Peyer's patch (tissue), 4 donors: ENCODE measurements around the gene TRIM52. TPM values are rescaled to one million over a fixed set of nuclear protein-coding genes. Genes with fewer than 3 reads are reported as not detected.

Source experiments
- DNase-seq, 3 donors: peaks; one replicate each; pipeline ENCODE4 v3.0.0-alpha.2; 2017 to 2019
- H3K27ac ChIP-seq, 4 donors: fragments of 200-600 bp; sonication (generic); one replicate each; pipeline ENCODE4 v1.5.1; 2016 to 2019
- H3K27me3 ChIP-seq, 2 donors: fragments of 200-600 bp; sonication (generic); one replicate each; pipeline ENCODE4 v1.5.1; 2019
- H3K36me3 ChIP-seq, 3 donors: fragments of 200-600 bp; sonication (generic); one replicate each; pipeline ENCODE4 v1.5.1; 2016 to 2019
- H3K4me1 ChIP-seq, 4 donors: fragments of 200-600 bp; sonication (generic); one replicate each; pipeline ENCODE4 v1.5.1; 2016 to 2019
- H3K4me3 ChIP-seq, 4 donors: fragments of 200-600 bp; sonication (generic); 1 replicate in 3 of 4; 2 replicates in 1 of 4; pipeline ENCODE4 v1.5.1; 2016 to 2019; ENCODE audit warnings: mild to moderate bottlenecking in 1 of 4
- H3K9me3 ChIP-seq, 4 donors: fragments of 200-600 bp; sonication (generic); one replicate each; pipeline ENCODE4 v1.5.1; 2016 to 2019; ENCODE audit warnings: mild to moderate bottlenecking in 1 of 4
- CTCF ChIP-seq, 6 experiments: fragments of 450-650 bp in 4 of 6; fragments of 200-600 bp in 2 of 6; sonication (generic) in 1 of 6; IDR thresholded peaks; one replicate each; pipeline ENCODE4 v1.5.1; 2017 to 2019; ENCODE audit warnings: antibody characterized with exemption in 6 of 6, mild to moderate bottlenecking in 3 of 6, moderate library complexity in 1 of 6
- POLR2A ChIP-seq, 2 donors: fragments of 450-650 bp; IDR thresholded peaks; one replicate each; pipeline ENCODE4 v1.5.1; 2017; ENCODE audit warnings: antibody characterized with exemption in 2 of 2, mild to moderate bottlenecking in 2 of 2, moderate library complexity in 2 of 2
- total RNA-seq, 4 donors: library from RNA; depleted of rRNA; stranded (reverse); fragments of >200 nt; gene quantifications; one replicate each; pipeline ENCODE4 v1.1.0, GENCODE V29; 2016

The TRIM52 gene
- total RNA-seq, 4 donors from 2014 or later, result 15.6 to 23.1 (median 20.3) TPM

GRCh38 chr5:181239062-181239663, 21.8 kb downstream of the TRIM52 start:
- H3K27me3 ChIP-seq, result no peaks in the 10 kb centered on the region
- no peak overlapping the region for H3K27ac ChIP-seq
- H3K4me1 ChIP-seq, result peaks cover 0 to 23% (median 9%) of the 10 kb centered on the region in 4 donors
- TF ChIP-seq POLR2A (IDR thresholded peaks at IDR 0.05) (no peak), CTCF (IDR thresholded peaks at IDR 0.05) (no peak)
- no peak overlapping the region for H3K4me3 ChIP-seq
- no peak for DNase-seq
- H3K9me3 ChIP-seq, result no peaks in the 10 kb centered on the region
- peaks cover 0 to 81% (median 9%) of the 10 kb centered on the region in 3 donors for H3K36me3 ChIP-seq

- DNase-seq, result no peak
- no peaks in the 10 kb centered on the region for H3K27me3 ChIP-seq
- H3K4me1 ChIP-seq, result peaks cover 0 to 23% (median 9%) of the 10 kb centered on the region in 4 donors
- TF ChIP-seq POLR2A (IDR thresholded peaks at IDR 0.05), result no peak
- no peak for TF ChIP-seq CTCF (IDR thresholded peaks at IDR 0.05)
- peaks cover 0 to 94% (median 9%) of the 10 kb centered on the region in 3 donors for H3K36me3 ChIP-seq
- H3K9me3 ChIP-seq, result no peaks in the 10 kb centered on the region
- no peak overlapping the region for H3K4me3 ChIP-seq
- no peak overlapping the region for H3K27ac ChIP-seq
These were observed 23.1 kb downstream of the TRIM52 start for GRCh38 chr5:181237729-181238385.

- DNase-seq, result no peak
- TF ChIP-seq CTCF (IDR thresholded peaks at IDR 0.05) (no peak), POLR2A (IDR thresholded peaks at IDR 0.05) (no peak)
- Histone ChIP-seq H3K27ac (no peak overlapping the region), H3K27me3 (no peaks in the 10 kb centered on the region), H3K36me3 (peaks cover 0 to 99% (median 9%) of the 10 kb centered on the region in 3 donors), H3K4me3 (no peak overlapping the region), H3K4me1 (peaks cover 0 to 18% (median 5%) of the 10 kb centered on the region in 4 donors), H3K9me3 (no peaks in the 10 kb centered on the region)
These were observed 23.8 kb downstream of the TRIM52 start for GRCh38 chr5:181236954-181237641.

- Histone ChIP-seq H3K36me3 (peaks cover 0 to 95% (median 9%) of the 10 kb centered on the region in 3 donors), H3K27me3 (no peaks in the 10 kb centered on the region), H3K27ac (no peak overlapping the region), H3K4me1 (peaks cover 0 to 12% (median under 1%) of the 10 kb centered on the region in 4 donors), H3K4me3 (no peak overlapping the region), H3K9me3 (no peaks in the 10 kb centered on the region)
- no peak for TF ChIP-seq POLR2A (IDR thresholded peaks at IDR 0.05)
- no peak for TF ChIP-seq CTCF (IDR thresholded peaks at IDR 0.05)
- no peak for DNase-seq
These were observed 24.5 kb downstream of the TRIM52 start for GRCh38 chr5:181236471-181236870.

GRCh38 chr5:181235689-181236366, 25.1 kb downstream of the TRIM52 start:
- no peak for DNase-seq
- H3K27me3 ChIP-seq, result no peaks in the 10 kb centered on the region
- peaks cover 0 to 95% (median 9%) of the 10 kb centered on the region in 3 donors for H3K36me3 ChIP-seq
- peaks cover 0 to 7% (median 0%) of the 10 kb centered on the region in 4 donors for H3K4me1 ChIP-seq
- H3K9me3 ChIP-seq, result no peaks in the 10 kb centered on the region
- TF ChIP-seq CTCF (IDR thresholded peaks at IDR 0.05) (no peak), POLR2A (IDR thresholded peaks at IDR 0.05) (no peak)
- H3K4me3 ChIP-seq, result no peak overlapping the region
- H3K27ac ChIP-seq, result no peak overlapping the region
